AML-193 (cell line): ENCODE data around the gene SLC25A34.
A peak's percentile ranks its signal among the peaks of the same experiment; 100 is the strongest.

Experiments
- DNase-seq, 2 experiments: peaks; one replicate each; lab custom pipeline; 2025; lab: John Stamatoyannopoulos, UW

Gene SLC25A34

DNA sequence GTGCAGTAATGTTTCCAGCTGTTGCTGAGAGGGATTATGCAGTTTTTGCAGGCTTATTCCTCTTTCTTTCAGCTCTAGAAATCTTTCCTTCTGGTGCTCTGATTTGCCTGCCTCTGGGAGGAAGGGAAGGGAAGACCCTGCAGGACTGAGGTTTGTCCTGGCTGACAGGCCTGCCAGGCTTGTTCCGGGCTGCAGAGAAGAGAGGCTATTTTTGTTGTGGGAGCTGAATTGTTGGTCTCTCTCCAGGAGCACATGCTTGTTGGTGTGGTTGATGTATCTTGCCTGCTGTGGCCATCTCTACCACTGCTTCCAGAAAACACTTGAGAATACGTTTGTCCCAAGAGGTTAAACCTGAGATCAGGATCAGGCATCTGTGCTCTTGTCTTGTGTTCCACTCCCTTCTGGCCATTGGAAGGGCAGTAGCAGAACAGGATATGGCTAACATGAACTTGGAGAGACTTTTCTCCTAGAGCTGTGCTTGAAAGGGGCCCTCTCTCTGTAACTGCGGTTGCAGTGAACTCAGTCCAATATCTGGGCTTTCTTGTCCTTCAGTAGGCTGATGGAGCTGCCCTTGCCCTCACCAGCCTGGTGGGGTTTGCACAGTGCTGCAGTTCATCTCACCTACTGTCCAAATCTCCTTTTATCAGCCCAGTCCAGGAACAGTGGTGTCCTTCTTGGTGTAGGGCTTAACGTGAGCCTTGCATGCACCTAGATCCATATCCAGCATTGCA, 21.5 kb upstream of the SLC25A34 start:
- no peak for DNase-seq

DNA sequence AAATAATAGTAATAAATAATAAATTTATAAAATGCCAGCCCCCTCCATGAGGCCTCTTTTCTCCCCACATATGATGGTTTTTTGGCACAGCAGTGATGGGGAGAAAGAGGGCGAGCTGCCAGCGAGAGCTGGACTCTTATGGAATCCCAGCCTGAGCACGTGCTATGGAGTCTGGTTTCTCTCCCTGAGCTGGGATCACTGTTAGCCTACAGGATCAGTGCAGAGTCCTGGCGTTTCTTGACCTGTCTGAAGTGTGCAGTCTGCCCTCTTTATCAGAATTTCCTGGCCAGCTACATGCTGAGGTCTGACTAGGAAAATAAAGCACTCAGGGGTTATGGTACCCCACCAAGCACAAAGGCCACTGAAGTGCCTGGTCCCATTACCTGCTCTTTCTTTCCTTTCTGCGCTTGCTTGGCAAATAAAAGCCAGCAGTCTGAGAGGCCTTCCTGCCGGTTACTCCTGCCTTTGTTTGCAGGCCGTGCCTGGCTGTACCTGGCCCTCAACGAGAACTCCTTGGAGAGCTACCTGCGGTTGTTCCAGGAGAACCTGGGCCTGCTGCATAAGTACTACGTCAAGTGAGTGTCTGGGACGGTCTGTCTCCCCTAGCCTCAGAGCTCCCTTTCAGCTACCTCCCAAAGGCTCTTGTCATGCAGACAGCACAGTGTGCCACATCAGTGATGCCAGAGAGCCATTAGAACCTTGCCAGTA, 18.5 kb upstream of the SLC25A34 start:
- no peak for DNase-seq

DNA sequence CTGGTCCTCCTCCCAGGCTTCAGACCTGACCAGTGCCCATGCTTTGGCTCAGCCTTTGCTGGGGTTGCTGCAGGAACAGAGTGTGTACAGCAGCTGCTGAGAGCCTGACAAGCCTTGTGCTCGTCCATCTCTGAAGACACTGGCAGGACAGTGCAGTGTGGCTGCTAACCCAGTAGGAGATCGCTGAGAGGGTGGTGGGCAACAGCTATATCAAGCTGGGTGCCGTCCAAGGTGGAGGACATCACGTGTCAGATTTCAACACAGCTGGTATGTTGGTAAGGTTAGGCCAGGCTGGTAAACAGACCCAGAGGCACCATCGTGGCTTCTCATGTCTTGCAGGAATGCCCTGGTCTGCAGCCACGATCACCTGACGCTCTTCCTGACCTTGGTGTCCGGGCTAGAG, 17.9 kb upstream of the SLC25A34 start:
- no peak for DNase-seq

DNA sequence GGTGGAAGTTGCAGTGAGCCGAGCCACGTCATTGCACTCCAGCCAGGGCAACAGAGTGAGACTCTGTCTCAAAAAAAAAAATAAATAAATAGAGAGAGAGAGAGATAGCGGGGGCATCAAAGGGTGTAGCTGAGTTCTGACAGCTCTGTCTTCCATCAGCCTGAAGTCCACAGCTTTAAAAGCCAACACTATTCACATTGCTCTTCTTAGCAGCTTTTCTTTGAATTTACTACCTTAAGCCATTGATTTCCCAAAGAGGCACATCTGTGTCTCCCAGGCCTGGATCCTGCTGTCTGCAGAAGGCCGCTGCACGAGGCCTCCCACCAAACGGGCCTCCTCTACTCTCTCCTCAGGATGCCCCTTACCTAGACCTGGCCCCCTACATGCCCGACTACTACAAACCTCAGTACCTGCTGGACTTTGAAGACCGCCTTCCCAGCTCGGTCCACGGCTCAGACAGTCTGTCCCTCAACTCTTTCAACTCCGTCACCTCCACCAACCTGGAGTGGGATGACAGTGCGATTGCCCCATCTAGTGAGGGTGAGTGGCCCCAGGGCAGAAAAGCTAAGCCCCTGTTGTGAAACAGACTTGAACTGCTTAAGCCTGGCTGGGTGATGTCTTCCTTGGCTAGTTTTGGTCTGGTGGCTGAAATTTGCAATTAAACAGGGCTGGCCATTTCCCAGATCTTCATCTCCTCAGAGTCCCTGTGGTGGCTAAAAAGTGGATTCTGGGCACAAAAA, 16.5 kb upstream of the SLC25A34 start:
- peak; percentile 17 to 26 for DNase-seq

DNA sequence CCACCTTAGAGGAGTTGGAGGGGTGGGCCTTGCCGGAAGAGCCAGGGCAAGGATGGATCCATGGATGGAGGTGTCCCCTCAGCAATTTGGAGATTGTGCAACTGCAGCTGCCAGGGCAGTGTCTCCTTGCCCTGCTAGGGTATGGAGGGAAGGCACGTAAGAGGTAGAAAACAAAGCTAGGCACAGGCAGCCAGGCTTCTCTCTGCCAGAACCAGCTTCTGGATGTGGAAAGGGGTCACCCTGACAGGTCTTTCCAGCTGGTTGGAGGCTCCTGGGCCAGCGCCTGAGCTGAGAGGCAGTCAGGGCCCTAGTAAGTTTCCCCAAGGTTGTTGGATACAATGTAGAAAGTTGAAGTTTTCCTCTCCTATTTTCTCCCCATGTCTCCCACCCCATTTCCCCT, 15.2 kb upstream of the SLC25A34 start:
- no peak for DNase-seq

DNA sequence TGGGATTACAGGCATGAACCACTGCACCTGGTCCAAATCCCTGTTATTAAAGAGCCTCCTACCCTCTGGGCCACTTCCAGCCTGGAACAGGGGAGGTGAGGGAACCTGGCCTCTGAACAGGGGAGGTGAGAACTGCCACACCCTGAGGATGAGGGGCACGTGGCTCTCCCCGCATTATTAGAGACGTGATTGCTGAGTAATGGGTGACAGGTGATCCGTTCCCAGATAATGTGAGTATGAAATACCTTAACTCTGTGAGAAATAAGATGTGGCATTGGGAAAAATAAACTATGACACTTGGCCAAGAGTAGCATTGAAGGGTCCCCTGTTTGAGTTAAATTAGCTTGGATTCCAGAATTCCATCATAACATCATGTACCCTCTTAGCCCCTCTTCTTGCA, 13.6 kb upstream of the SLC25A34 start:
- no peak for DNase-seq

DNA sequence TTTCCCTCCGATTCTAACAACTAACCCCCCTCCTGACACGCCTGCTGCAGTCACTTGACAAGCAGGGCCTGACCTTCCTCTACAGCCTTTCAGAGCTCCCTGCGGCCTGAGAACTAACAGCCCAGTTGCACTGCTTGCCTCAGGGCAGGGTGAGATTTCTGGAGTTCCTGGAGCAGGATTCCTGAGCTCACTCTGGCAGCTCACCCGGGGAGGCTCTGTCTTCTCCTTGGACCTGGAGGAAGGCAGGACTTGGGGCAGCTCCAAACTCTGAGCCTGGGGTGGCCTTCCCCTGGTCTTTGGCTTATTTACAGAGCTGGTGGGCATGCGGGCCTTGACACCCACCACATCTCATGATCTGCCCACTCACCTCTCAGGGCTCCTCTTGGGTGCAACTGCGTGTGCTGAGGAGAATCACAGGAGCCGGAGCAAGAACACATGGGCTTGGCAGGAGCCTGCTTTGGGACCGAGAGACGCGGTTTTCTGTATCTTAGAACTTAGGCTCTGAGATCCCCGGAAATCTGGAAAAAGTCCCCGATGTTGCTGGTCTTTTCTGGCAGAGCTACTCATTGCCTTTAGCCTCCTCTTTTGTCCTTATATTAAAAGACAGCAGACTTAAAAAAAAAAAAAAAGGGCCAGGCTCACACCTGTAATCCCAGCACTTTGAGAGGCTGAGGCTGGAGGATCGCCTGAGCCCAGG, 13.1 kb upstream of the SLC25A34 start:
- no peak for DNase-seq

DNA sequence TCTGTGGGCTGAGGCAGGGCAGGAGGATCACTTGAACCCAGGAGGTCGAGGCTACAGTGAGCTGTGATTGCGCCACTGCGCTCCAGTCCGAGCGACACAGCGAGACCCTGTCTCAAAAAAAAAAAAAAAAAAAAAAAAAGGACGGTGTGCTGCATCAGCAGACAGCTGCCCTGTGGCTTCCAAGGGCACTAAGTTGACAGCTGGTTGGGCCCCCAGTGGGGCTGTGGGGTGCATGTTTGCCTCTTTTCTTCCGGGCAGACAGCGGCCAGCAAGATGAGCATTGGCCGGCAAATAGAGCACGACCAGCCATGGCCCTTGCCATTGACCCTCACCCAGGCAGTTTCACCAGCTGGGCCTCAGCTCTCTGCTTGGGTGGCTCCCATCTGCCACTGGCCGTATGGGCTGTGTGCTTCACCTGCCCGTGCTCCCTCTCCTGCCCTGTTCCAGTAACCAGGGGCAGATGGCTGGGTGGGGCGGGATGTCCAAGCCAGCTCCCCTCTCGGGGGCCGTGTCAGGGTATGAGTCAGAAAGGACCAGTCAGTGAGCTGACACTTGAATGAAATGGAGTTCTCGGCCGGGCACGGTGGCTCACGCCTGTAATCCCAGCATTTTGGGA, 12.3 kb upstream of the SLC25A34 start:
- DNase-seq, result no peak

DNA sequence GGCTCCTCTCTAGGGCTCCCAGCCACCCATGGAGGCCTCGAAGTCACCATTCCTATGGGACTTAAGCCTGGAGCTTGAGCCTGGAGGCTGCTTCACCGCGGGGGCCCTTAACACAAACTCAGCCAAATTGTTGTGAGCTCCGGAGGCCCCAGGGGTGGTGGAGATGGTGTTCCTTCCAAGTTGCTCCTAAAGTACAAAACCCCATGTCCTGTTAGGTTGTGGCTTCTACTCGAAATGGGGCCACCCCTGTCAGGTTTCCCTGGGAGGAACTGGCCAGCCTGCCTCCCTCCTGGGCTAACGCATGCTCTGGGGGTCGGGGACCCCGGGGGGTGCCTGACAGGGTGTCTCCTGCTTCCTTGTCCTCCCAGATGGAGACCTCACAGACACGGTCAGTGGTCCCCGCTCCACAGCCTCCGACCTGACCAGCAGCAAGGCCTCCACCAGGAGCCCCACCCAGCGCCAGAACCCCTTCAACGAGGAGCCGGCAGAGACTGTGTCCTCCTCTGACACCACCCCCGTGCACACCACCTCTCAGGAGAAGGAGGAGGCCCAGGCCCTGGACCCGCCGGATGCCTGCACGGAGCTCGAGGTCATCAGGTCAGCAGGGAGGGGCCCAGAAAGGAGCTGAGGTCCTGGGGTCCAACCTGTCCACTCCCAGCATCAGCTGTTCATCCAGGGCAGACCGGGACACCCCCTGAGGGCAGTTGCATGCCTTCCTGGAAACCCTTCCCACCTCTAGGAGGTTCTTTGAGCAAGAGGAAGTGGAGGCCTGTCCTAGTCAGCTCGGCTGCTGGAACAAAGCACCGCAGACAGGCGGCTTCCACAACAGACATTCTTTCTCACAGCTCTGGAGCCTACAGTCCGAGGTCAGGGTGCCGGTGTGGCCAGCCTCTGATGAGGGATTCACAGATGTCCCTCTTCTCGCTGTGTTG, 10.8 kb upstream of the SLC25A34 start:
- no peak for DNase-seq

DNA sequence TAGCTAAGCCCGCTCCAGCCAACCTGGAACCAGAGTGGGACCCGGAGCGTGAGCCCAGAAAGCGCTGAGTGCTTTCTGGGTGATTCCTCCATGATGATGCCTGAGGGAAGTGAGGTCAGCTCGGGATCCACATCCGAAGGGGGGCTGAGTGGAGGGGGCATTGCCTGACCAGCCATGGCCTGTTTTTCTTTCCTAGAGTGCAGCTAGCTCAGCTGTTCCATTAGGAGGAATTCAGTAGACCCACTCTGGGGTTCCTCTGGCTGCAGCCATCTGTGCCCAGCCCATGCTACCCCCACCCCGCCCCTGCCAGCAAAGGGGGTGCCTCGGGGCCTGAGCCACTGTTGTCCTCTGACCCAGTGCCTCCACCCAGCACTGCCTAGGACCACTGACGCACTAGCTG, 9.6 kb upstream of the SLC25A34 start:
- no peak for DNase-seq

DNA sequence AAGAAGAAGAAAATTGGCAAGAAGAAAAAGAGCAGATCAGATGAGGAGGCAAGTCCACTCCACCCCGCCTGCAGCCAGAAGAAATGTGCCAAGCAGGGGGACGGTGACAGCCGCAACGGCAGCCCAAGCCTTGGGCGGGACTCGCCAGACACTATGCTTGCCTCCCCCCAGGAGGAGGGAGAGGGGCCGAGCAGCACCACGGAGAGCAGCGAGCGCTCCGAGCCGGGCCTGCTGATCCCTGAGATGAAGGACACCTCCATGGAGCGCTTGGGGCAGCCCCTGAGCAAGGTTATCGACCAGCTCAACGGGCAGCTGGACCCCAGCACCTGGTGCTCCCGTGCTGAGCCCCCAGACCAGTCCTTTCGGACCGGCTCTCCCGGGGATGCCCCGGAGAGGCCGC, 9.0 kb upstream of the SLC25A34 start:
- no peak for DNase-seq

DNA sequence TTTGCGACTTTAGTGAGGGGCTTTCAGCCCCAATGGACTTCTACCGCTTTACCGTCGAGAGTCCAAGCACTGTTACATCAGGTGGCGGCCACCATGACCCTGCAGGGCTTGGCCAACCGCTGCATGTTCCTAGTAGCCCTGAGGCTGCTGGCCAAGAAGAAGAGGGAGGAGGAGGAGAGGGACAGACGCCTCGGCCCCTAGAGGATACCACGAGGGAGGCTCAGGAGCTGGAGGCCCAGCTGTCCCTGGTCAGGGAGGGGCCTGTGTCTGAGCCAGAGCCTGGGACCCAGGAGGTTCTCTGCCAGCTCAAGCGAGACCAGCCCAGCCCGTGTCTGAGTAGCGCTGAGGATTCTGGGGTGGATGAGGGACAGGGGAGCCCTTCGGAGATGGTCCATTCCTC, 8.6 kb upstream of the SLC25A34 start:
- DNase-seq, result no peak

DNA sequence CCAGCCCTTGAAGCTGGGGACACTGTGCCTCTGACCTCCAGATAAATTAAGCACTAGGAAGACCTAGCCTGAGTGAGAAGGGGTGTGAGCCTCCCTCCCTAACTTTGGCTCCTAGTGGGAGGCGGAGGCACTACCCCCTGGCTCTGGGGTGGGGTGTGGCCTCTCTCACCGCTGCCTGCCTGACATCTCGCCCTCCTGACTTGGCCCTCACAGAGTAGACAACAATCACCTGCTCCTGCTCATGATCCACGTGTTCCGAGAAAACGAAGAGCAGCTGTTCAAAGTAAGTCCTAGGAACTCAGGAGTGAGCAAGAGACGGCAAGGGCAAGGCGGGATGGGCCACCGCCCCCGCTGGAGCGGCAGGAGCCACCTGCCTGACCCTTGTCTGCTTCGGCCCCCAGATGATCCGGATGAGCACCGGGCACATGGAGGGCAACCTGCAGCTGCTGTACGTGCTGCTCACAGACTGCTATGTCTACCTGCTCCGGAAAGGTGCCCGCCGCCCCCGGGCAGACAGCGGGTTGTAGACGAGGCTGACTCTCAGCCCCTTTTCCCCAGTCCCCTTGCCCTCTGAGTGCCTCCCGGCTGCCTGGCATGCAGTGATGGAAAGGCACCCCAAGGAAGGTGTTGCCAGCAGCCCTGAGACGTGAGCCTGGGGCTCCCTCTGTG, 8.1 kb upstream of the SLC25A34 start:
- DNase-seq, result no peak

DNA sequence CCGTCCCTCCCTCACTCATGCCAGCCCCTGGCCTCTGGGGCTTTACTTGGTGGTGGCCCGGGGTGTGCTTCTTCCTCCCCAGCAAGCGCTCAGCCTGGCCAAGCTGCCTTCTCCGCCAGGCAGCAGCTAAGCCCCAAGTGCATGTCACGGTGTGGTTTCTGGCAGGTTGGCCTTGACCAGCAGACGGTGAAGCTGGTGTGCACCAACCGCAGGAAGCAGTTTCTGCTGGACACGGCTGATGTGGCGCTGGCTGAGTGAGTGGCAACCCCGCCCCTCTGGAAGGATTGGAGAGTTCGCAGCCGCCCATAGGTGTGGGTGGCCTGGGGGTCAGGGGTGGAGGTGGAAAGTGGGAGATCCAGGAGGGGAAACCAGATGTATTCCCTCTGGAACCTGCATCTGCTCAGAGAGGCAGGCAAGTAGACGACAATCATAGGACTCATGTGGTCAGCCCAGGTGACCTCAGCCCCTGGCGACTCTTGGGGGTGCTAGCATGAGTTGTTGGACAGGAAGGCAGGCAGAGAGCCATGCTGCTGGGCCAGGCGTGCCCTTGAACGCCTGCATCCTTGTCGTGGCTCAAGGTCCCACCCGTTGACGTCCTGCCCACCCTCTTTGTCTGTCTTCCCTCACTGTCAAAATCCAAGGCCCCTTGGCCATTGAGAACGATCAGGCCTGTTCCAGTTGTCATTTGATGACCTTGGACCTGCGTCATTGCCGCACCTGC, 7.0 kb upstream of the SLC25A34 start:
- DNase-seq, result no peak

DNA sequence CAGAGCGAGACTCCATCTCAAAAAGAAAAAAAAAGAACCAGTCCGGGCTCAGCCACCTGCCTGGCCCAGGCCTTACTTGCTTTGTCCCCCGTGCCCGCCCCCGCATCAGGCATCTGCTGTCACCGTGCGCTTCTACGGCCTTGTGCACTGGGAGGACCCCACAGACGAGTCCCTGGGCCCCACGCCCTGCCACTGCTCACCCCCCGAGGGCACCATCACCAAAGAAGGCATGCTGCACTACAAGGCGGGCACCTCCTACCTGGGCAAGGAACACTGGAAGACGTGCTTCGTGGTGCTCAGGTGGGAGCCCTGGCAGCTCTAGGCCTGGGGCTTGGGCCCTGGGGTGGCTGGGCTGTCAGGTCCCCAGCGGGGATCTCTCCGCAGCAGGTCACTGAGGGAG, 5.6 kb upstream of the SLC25A34 start:
- no peak for DNase-seq

DNA sequence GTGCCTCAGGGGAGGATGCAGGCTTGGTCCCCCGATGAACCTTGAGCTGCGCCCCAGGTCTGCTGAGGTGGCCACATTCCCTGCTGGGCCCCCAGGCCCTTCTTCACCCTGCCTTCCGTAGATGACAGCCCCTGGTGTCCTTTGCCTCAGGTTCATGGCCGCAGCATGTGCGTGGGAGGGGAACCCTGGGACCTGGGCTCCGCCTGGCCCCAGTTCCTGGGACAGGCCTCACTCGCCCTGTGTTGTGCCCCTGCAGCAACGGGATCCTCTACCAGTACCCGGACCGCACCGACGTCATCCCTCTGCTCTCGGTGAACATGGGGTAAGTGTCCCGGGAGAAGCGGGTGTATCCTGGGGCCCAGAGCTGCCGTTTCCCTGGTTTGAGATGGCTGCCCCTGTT, 5.1 kb upstream of the SLC25A34 start:
- no peak for DNase-seq

DNA sequence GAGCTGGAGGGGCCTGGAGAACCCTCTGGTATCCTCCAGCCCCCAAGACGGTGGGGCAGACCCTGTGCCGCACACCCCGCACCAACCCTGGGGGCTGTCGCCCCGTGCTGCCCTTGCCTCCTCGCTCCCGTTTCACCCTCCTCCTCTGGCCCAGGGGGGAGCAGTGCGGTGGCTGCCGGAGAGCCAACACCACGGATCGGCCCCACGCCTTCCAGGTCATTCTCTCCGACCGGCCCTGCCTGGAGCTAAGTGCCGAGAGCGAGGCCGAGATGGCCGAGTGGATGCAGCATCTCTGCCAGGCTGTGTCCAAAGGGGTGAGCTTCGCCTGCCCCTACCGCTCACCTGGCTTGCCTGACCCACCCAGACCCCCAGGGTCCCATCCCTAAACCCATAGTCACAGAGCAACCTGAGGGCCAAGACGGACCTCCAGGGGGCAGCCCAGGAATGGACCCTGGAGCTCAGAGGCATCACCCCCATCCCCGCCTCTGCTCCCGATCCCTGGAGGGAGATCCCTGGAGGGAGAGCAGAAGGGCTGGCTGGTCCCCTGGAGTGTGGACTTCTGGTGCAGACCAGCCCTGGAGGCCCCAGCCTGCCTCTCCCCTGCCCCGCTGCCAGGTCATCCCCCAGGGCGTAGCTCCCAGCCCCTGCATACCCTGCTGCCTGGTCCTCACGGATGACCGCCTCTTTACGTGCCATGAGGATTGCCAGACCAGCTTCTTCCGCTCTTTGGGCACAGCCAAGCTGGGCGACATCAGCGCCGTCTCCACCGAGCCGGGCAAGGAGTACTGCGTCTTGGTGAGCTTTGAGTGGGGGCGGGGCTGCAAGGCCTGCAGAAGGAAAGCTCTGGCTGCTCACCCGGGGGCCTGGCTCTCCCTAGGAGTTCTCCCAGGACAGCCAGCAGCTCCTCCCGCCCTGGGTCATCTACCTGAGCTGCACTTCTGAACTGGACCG, 4.0 kb upstream of the SLC25A34 start:
- no peak for DNase-seq

DNA sequence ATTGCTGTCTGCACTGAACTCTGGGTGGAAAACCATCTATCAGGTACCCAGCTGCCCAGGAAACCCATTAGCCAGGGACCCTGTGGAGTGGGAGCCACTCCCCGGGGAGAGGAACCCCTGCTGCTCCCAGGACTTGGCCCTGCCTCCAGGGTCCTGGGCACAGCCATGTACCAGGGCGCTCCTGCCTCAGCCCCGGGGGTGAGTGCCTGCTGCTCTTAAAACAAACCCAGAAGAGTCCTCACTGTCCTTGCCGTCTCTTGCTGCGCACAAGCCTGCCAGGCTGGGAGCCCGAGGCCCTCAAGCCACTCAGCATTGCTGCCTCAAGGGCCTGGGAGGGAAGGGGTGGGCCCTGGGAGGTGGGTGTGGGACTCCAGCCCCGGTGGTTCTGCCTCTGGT, 3.4 kb upstream of the SLC25A34 start:
- DNase-seq, result no peak
